ENCODE results near the gene ARRB1. TPM values are rescaled to one million over a fixed set of nuclear protein-coding genes. Genes with fewer than 3 reads are reported as not detected.

ARRB1 gene
- polyA plus RNA-seq, 1 experiment = 36.9 TPM

- Histone ChIP-seq H3K9me3 (ENCODE audit: control insufficient read depth, insufficient read depth, low read length) (no peaks in the 10 kb centered on the region), H3K4me3 (ENCODE audit: low read depth, low read length) (no peak overlapping the region), H3K27me3 (ENCODE audit: control insufficient read depth, insufficient read depth, low read length) (no peaks in the 10 kb centered on the region), H3K27ac (ENCODE audit: low read depth, low read length) (no peak overlapping the region)
- CTCF ChIA-PET = no interaction called here
- DNase-seq (ENCODE audit: low read depth, low spot score) = no peak
- TF ChIP-seq, protein P1, sequence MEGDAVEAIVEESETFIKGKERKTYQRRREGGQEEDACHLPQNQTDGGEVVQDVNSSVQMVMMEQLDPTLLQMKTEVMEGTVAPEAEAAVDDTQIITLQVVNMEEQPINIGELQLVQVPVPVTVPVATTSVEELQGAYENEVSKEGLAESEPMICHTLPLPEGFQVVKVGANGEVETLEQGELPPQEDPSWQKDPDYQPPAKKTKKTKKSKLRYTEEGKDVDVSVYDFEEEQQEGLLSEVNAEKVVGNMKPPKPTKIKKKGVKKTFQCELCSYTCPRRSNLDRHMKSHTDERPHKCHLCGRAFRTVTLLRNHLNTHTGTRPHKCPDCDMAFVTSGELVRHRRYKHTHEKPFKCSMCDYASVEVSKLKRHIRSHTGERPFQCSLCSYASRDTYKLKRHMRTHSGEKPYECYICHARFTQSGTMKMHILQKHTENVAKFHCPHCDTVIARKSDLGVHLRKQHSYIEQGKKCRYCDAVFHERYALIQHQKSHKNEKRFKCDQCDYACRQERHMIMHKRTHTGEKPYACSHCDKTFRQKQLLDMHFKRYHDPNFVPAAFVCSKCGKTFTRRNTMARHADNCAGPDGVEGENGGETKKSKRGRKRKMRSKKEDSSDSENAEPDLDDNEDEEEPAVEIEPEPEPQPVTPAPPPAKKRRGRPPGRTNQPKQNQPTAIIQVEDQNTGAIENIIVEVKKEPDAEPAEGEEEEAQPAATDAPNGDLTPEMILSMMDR (IDR thresholded peaks at IDR 0.05; ENCODE audit: low read depth, low read length) = no peak
- POLR2A ChIA-PET = no interaction called here
These were observed 84.1 kb downstream of the ARRB1 start for GRCh38 chr11:75267171-75267970.

DNA sequence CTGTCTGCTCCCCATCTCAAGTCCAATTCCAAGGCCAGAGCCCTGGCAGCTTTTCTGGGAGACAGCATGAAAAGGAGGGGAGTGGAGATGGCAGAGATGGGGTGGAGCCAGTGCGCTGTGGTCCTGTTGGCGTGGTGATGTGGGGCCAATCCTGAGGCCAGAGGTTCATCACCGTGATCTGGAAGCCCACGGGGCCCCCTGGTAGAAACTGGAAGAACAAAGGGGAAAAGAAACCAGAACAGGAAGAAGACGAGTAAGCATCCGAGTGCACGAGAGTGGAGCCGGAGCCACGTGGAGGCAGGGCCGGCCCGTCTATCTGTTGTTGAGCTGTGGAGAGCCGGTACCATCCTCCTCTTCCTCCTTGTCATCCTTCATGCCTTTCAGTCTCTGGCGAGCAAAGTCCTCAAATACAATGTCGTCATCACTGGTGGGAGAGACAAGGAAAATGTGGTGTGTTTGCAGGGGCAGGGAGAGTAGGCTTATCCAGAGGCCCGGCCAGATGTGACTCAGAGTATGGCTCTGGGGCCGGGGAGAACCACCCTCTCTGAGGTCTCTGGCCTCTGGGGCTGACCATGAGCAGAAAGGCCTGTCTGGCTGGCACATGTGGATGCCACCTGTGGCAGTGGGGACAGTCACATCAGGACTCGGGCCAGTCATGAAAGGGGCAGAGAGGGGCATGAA, 85.5 kb downstream of the ARRB1 start:
- ChIA-PET POLR2A (no interaction called here), CTCF (interaction anchor here (1.0 kb wide), 1 partner anchor 15 kb away, joined by 4 read pairs; no protein-coding TSS in a partner anchor)

DNA sequence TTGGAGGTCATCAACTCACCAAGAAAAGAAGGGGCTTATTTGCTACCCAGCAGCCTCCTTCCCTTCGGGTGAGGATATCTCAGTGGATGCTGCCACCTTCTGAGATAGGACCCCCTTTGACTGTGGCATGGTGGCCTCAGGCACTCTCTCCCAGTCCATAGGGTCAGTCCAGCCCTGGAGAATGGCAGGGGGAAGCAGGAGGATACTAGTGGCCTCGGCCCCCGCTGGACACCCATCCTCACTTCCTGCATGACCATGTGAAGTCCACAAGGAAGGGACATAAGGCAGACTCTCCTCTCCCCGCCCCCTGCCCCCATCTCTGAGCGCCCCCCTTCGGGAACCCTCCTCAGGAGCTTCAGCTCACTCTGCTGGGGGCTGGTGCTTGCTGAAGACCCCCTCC, 86.5 kb downstream of the ARRB1 start:
- no peak for DNase-seq (ENCODE audit: low read depth, low spot score)
- no peaks in the 10 kb centered on the region for H3K9me3 ChIP-seq (ENCODE audit: control insufficient read depth, insufficient read depth, low read length)
- H3K4me3 ChIP-seq (ENCODE audit: low read depth, low read length) = no peak overlapping the region
- peaks cover 13% of the 10 kb centered on the region for H3K27me3 ChIP-seq (ENCODE audit: control insufficient read depth, insufficient read depth, low read length)
- no peak overlapping the region for H3K27ac ChIP-seq (ENCODE audit: low read depth, low read length)
- ChIA-PET POLR2A (no interaction called here), CTCF (interaction anchor here (1.0 kb wide), 1 partner anchor 16 kb away, joined by 4 read pairs; no protein-coding TSS in a partner anchor)
- TF ChIP-seq, protein P1 (IDR thresholded peaks at IDR 0.05; ENCODE audit: low read depth, low read length) = no peak

More for the DNA sequence above, 85.5 kb downstream of the ARRB1 start:
- peaks cover 6% of the 10 kb centered on the region for H3K27me3 ChIP-seq (ENCODE audit: control insufficient read depth, insufficient read depth, low read length)
- TF ChIP-seq, protein P1 (IDR thresholded peaks at IDR 0.05; ENCODE audit: low read depth, low read length) = no peak
- no peak for DNase-seq (ENCODE audit: low read depth, low spot score)
- no peaks in the 10 kb centered on the region for H3K9me3 ChIP-seq (ENCODE audit: control insufficient read depth, insufficient read depth, low read length)
- no peak overlapping the region for H3K4me3 ChIP-seq (ENCODE audit: low read depth, low read length)
- no peak overlapping the region for H3K27ac ChIP-seq (ENCODE audit: low read depth, low read length)

GRCh38 chr11:75264356-75264755, 87.1 kb downstream of the ARRB1 start:
- POLR2A ChIA-PET = no interaction called here
- Histone ChIP-seq H3K4me3 (ENCODE audit: low read depth, low read length) (no peak overlapping the region), H3K9me3 (ENCODE audit: control insufficient read depth, insufficient read depth, low read length) (no peaks in the 10 kb centered on the region), H3K27me3 (ENCODE audit: control insufficient read depth, insufficient read depth, low read length) (peaks cover 19% of the 10 kb centered on the region), H3K27ac (ENCODE audit: low read depth, low read length) (no peak overlapping the region)
- TF ChIP-seq, protein P1 (IDR thresholded peaks at IDR 0.05; ENCODE audit: low read depth, low read length) = no peak
- DNase-seq (ENCODE audit: low read depth, low spot score) = no peak
- CTCF ChIA-PET = no interaction called here

DNA sequence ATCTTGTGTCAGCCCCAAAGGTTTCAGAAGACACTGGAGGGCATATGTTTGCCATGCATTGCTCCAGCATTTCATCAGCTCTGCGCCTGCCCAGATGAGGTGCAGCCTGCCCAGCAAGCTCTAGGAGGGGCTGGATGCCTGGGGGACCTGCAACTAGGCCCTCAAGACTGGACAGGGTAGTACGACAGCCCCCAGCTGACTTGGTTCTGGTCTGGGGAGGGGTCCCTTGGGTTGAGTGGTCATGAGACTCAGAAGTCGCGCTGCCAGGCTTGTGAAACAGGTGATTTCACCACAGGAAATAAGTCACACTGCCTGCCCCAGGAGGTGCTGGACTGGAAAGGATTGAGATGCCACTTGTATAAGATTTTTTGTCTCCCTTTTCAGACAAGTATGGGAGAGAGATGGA, 87.5 kb downstream of the ARRB1 start:
- TF ChIP-seq, protein P1 (IDR thresholded peaks at IDR 0.05; ENCODE audit: low read depth, low read length) = no peak
- POLR2A ChIA-PET = no interaction called here
- no peaks in the 10 kb centered on the region for H3K9me3 ChIP-seq (ENCODE audit: control insufficient read depth, insufficient read depth, low read length)
- H3K27me3 ChIP-seq (ENCODE audit: control insufficient read depth, insufficient read depth, low read length) = peaks cover 19% of the 10 kb centered on the region
- H3K27ac ChIP-seq (ENCODE audit: low read depth, low read length) = no peak overlapping the region
- CTCF ChIA-PET = interaction anchor here (1.0 to 2.6 kb wide), 2 partner anchors 16 to 242 kb away, joined by 7 to 10 read pairs; no protein-coding TSS in a partner anchor
- H3K4me3 ChIP-seq (ENCODE audit: low read depth, low read length) = no peak overlapping the region
- DNase-seq (ENCODE audit: low read depth, low spot score) = no peak

All from AG04450 (cell line).